Activated T-helper 1 cell treated with anti-CD3 and anti-CD28 coated beads, Interleukin-12 subunit alpha, Interleukin-12 subunit beta, Interleukin-2, Interleukin-4 antibody, amounts not matched to agents 30 ng/mL and 10 ng/mL and 1 ng/mL, durations not matched to agents 14 hours and 24 hours and 36 hours (primary cell): ENCODE measurements around the gene CCM2. TPM values are rescaled to one million over a fixed set of nuclear protein-coding genes. Genes with fewer than 3 reads are reported as not detected.

Experiments
- DNase-seq: peaks from one replicate; pipeline ENCODE4 v3.0.0; 2021; ENCODE audit warnings: low spot score
- H3K27ac Mint-ChIP-seq: one replicate; pipeline ENCODE4 v1.8.0; 2021; ENCODE audit warnings: mild to moderate bottlenecking, mixed read lengths
- H3K27me3 Mint-ChIP-seq: one replicate; pipeline ENCODE4 v1.8.0; 2022; ENCODE audit warnings: mild to moderate bottlenecking, moderate library complexity, mixed read lengths; ENCODE audit not compliant: insufficient read depth
- H3K36me3 Mint-ChIP-seq: one replicate; pipeline ENCODE4 v1.8.0; 2021; ENCODE audit warnings: low read depth, mixed read lengths
- H3K4me1 Mint-ChIP-seq: one replicate; pipeline ENCODE4 v1.8.0; 2021; ENCODE audit warnings: low read depth, mixed read lengths
- H3K4me3 Mint-ChIP-seq: one replicate; pipeline ENCODE4 v1.8.0; 2021; ENCODE audit warnings: mild to moderate bottlenecking, moderate library complexity, mixed read lengths
- H3K9me3 Mint-ChIP-seq: one replicate; pipeline ENCODE4 v1.8.0; 2021; ENCODE audit warnings: mixed read lengths
- intact Hi-C: fragments of 100-400 bp; cut with micrococcal nuclease; formaldehyde crosslinking; loops from one replicate; pipeline ENCODE4 v1.15.1; 2024
- total RNA-seq: library from RNA; stranded (reverse); gene quantifications from 2 replicates; pipeline ENCODE4 v1.2.3, GENCODE V29; 2022

Gene CCM2
- total RNA-seq, result 59.2 and 65.5 TPM in 2 replicates

DNA sequence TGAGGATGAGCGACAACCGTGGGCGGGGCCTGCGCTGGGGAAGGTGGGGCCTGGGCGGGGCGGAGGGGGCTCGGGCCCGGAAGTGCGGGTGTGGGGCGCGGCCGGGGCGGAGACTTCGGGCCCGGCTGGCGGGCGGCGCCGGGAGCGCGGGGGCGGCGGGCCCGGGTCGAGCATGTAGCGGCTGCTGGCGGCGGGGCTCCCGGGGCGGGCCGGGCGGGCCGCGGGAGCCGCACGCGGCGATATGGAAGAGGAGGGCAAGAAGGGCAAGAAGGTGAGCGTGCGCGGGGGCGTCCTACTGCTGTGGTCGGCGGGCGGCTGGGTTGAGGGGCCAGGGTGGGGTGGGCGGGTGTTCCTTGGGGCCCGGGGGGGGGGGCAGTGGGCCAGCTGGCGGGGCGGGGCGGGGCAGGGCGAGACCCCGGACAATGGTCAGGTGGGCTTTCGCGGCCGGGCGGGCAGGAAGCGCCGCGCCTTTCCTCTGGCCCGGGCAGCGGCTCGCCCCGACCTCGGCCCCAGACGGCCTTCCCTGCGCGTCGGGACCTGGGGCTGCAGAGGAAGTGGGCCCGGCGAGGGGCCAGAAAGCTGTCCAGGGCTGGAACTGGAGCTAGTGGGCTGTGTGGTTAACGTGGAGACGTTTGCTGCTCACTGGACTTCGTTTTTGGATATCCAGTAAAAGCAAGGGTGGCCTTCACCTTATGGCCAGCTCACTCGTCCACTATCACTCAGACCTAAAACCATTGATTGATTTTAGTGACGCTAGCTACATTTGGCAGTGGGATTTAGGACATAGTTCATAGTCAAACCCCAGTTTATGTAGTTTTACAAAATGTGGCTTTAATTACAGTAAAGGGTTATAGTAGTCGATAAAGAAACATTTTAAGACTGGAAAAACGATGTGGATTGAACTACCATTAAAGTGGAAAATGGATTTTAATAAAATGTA is at the start of gene CCM2:
TSS of gene CCM2 (plus strand) at position 109 of the 940 bp plus-strand sequence. CDS start at position 242, 133 bp downstream.
- H3K4me1 Mint-ChIP-seq, result peaks cover 58% of the 10 kb centered on the region
- DNase-seq, result no peak

DNA sequence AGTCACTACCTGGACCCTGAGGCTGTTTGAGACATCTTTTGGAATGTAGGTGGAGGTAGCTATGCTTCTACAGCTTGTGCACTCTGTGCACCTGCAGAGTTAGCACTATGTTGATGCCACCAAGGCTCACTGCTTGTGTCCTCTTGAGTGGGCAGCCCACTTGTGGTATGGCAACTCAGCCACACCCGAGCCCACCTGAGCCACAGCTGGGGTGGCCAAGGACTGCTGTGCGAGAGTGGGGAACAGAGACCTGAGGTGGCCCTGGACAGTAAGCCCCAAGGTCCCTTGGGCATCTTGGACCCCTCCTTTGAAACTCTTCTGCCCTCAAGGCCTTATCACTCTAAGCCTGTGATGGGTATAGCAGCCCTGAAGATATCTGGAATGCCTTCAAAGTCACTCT is 46.8 kb upstream of the CCM2 start:
- H3K27ac Mint-ChIP-seq, result no peak overlapping the region
- no peak for DNase-seq
- intact Hi-C loops, result no loop called here
- H3K4me3 Mint-ChIP-seq, result no peak overlapping the region
- H3K4me1 Mint-ChIP-seq, result no peaks in the 10 kb centered on the region
- peaks cover 27% of the 10 kb centered on the region for H3K27me3 Mint-ChIP-seq
- H3K9me3 Mint-ChIP-seq, result no peaks in the 10 kb centered on the region
- no peaks in the 10 kb centered on the region for H3K36me3 Mint-ChIP-seq

More for the DNA sequence above, at the start of gene CCM2:
- peak within 1 kb of the TSS; percentile 93 for H3K27ac Mint-ChIP-seq
- H3K4me3 Mint-ChIP-seq, result peak within 1 kb of the TSS; percentile 91
- H3K36me3 Mint-ChIP-seq, result peaks cover 12% of the 10 kb centered on the region
- no peaks in the 10 kb centered on the region for H3K27me3 Mint-ChIP-seq
- no peaks in the 10 kb centered on the region for H3K9me3 Mint-ChIP-seq
- intact Hi-C loops, result loop anchor here (1.0 kb wide), 4 partner anchors 21 to 136 kb away; partner anchors contain the start of gene PURB

DNA sequence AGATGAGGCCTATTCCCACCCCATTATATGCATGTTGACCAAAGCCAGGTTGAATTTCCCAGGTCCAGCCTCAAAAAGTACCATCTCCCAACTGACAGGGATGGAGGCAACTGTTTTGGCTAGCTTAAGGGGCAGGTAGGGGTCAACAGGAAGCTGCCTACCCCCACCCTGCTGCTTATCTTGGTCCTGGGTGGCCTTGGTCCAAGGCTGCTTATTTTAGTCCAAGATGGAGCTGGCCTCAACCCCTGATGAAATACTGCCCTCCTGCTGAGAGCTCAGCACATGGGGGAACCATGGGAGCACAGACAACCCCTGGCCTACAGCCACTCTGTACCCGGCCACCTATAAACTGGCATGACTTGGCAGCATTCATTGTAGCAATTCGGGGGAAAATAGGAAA is 44.3 kb upstream of the CCM2 start:
- Mint-ChIP-seq H3K36me3 (no peaks in the 10 kb centered on the region), H3K9me3 (no peaks in the 10 kb centered on the region), H3K4me1 (peaks cover 12% of the 10 kb centered on the region), H3K27ac (no peak overlapping the region), H3K4me3 (no peak overlapping the region), H3K27me3 (peaks cover 6% of the 10 kb centered on the region)
- intact Hi-C loops, result no loop called here
- DNase-seq, result no peak

DNA sequence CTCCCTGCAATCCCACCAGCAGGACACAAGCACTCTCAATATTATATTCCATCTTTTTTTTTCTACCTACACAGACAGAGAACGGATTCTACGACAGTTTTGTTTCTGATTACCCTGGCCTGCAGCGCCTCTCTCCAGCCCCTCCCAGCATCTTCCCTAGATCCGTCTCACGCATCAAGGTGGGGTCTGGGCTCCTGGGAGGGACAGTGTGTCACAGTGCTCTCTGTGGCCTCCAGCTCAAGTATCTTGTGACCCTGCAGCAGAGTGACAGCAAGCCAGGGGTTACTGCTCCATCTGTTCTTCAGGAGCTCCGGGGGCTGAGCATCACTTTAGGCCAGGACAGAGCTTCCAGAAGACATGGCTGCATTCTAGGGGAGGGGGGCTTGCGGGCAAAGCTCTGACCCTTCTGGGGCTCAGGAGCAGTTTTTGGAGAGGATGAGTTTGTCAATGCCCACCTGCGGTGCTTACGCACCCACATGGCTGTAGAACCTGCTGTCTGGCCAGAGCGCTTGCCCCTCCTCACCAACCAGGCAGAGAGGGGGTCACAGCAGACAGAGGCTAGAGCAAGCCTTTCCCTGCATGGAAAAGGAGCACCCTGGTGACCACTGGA is 43.7 kb upstream of the CCM2 start:
- Mint-ChIP-seq H3K4me3 (no peak overlapping the region), H3K36me3 (no peaks in the 10 kb centered on the region), H3K9me3 (no peaks in the 10 kb centered on the region), H3K4me1 (peaks cover 12% of the 10 kb centered on the region), H3K27ac (no peak overlapping the region), H3K27me3 (peaks cover 3% of the 10 kb centered on the region)
- intact Hi-C loops, result no loop called here
- DNase-seq, result no peak

DNA sequence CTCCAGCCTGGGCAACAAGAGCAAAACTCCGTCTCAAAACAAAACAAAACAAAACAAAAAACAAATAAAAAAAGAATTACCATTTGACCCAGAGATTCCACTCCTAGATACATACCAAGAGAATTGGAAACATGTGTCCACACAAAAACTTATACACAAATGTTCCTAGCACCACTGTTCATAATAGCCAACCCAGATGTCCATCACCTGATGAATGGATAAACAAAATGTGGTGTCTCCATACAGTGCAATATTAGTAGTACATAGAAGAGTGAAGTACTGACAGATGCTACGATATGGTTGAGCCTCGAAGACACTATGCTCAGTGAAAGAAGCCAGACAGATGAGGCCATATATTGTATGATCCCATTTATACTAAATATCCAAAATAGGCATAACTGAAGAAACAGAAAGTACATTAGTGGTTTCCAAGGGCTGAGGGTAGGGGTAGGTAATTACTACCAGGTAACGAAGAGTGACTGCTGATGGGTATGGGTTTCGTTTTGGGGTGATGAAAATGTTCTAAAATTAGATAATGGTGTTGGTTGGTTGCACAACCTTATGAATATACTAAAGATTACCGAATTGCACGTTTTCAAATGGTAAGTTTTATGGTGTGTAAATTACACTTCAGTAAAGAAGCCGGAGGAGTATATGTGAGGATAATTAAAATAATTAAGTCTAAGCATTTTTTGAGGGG is 41.2 kb upstream of the CCM2 start:
- no peaks in the 10 kb centered on the region for H3K9me3 Mint-ChIP-seq
- intact Hi-C loops, result no loop called here
- peaks cover 12% of the 10 kb centered on the region for H3K4me1 Mint-ChIP-seq
- peak overlapping the region; percentile 3 for H3K27ac Mint-ChIP-seq
- no peaks in the 10 kb centered on the region for H3K27me3 Mint-ChIP-seq
- peaks cover 2% of the 10 kb centered on the region for H3K36me3 Mint-ChIP-seq
- H3K4me3 Mint-ChIP-seq, result no peak overlapping the region
- DNase-seq, result no peak

DNA sequence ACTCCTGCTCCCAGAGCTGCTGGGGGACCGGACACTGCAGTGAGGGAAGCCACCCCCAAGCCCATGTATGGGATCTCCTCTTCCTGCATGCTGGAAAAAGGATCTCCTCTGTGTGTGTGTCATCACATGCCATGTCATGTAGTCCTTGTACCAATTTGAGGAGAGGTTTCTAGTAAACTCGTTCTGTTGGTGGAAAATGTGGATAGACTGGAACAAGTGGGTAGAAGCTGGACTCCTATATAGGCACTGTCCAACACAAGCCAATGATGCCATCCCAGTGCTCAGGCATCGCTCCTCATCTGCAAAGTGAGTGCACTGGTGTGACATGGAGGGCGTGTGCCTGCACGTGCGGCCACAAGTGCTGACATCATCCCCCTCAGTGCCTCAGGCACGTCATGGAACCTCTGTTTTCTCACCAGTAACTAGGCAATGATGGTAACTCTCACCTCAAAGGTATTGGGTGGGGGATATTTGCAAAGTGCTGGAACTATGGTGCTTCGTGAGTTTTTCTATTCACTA is 40.5 kb upstream of the CCM2 start:
- H3K4me3 Mint-ChIP-seq, result no peak overlapping the region
- intact Hi-C loops, result no loop called here
- no peaks in the 10 kb centered on the region for H3K27me3 Mint-ChIP-seq
- no peaks in the 10 kb centered on the region for H3K9me3 Mint-ChIP-seq
- peaks cover 2% of the 10 kb centered on the region for H3K36me3 Mint-ChIP-seq
- H3K4me1 Mint-ChIP-seq, result peaks cover 12% of the 10 kb centered on the region
- no peak overlapping the region for H3K27ac Mint-ChIP-seq
- DNase-seq, result no peak

DNA sequence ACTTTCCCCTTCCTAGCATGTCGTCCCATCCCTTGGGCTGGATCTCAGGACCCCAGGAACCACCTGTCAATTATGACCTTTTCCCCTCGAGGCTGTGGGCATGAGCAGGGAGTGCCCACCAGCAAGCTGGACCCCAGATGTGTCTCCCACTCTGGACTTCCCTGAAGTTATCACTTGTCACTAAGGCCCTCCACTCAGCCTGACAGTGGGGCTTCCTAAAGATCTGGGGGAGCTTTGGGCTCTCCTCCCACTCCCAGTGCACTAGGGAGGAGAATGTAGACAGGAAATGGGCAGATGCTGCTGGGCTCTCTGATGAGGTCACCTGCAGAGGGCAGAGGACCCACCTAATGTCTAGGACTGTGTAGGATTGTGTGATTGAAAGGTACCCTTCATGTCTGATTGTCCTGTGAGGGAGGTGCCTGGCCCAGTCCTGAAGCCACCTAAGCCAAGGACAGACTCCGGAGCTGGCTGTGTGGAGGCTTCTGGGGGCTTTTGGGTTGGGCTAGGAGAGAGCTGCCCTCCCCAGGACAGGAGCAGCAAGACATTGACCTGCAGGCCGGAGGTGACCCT is 39.9 kb upstream of the CCM2 start:
- Mint-ChIP-seq H3K4me1 (peaks cover 12% of the 10 kb centered on the region), H3K27ac (peak overlapping the region; percentile 83), H3K27me3 (no peaks in the 10 kb centered on the region), H3K36me3 (peaks cover 4% of the 10 kb centered on the region), H3K9me3 (no peaks in the 10 kb centered on the region), H3K4me3 (no peak overlapping the region)
- intact Hi-C loops, result no loop called here
- no peak for DNase-seq

DNA sequence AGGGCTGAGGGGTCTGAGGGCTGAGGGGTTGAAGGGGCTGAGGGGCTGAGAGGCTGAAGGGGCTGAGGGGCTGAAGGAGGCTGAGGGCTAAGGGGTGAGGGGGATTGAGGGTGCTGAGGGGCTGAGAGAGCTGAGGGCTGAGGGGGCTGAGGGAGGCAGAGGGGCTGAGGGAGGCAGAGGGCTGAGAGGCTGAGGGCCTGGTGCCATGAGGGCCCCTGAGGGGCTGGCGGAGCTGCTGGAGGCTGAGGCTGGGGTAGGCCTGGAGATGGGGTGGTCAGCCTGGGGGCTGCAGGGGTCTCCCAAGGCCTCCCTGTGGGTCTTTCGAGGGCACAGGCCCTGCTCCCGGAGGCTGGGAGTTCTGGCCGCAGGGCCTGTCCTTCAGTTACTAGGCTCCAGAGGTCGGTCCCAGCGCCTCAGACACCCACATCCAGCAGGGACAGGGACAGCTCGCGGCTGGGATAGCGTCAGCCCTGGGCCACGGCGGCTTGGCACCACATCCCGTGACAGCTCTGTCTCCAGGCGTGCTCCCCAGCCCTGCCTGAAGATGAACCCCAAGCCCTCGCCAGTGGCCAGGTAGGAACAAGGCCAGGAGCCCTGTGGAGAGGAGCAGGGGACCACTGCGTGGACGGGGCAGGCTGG is 38.0 kb upstream of the CCM2 start:
- Mint-ChIP-seq H3K4me3 (no peak overlapping the region), H3K4me1 (peaks cover 12% of the 10 kb centered on the region), H3K27me3 (no peaks in the 10 kb centered on the region), H3K9me3 (no peaks in the 10 kb centered on the region), H3K36me3 (peaks cover 11% of the 10 kb centered on the region), H3K27ac (no peak overlapping the region)
- DNase-seq, result no peak
- intact Hi-C loops, result no loop called here

DNA sequence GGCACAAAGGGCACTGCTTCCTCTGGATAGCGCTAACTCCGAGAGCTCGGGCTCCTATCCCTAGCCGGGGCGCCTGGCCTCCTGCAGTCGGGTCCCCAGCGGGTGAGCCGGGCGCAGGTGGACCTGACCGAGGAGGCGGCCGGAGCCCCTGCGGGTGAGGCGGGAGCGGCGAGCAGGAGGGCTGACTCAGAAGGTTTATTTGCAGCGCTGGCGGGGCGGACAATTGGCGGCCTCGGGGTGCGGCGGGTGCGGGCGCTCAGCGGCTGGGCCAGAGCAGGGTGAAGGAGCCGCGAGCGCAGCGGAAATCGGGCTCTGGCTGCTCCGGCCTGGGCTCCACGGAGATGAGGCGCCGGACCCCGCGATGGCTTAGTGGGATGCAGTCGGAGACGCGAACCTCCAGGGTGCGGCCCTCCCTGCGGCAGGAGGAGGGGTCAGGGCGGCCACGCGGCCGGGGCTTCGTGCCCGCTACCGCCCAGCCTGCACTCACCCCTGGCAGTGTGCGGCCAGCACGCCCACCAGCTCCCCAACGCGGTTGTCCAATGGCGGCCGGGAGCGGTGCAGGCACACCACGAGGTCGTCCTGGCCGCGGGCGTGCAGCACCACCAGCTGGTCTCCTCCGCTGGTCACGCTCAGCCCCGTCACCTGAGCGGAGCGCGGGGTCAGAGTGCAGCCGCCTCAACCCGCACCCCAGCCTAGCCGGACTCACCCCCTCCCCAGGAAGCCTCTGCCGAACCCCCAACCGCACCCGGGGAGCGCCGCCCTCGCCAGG is 37.3 kb upstream of the CCM2 start:
- Mint-ChIP-seq H3K27me3 (no peaks in the 10 kb centered on the region), H3K4me3 (no peak overlapping the region), H3K9me3 (no peaks in the 10 kb centered on the region), H3K4me1 (peaks cover 12% of the 10 kb centered on the region), H3K27ac (no peak overlapping the region), H3K36me3 (peaks cover 15% of the 10 kb centered on the region)
- intact Hi-C loops, result no loop called here
- DNase-seq, result no peak

DNA sequence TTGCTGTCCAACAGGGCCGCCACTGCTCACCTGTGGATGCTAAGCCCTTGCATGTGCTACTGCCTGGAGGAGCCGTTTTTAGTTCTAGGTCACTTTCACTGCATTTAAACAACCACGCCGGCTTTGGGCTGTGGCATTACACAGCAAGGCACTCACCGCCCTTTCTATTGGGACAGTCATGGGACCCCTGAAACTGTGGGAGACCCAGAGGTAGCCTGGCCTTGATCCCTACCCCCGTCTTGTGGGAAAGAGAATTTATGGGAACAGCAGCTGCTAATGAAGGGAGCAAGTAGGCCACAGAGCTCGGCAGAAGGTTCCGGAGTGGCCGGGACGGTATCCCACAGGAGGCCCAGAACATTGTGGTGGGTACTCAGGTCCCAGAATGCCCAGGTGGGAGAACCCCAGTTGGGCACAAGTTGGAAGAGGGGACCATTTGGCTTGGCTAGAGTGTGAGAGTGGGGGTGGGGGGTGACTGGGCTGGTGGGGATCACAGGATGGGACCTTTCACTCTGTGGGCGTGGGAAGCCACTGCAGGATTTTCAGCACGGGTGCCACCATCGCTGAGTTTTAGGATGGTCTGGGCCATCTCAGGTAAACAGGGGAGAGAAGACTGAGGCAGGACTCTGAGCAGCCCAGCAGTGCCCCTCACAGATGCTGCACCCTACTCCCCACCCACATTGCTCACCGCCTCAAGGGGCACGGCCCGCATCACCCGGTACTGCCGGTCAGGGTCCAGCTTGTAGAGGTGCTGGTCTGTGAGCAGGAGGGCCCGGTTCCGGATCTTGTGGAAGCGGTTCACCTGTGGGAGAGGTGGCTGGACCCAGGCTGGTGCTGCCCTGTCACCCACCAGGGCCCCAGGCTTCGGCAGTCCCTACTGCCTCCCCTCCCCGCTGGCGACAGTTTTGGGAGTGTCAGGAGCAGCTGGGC is 36.4 kb upstream of the CCM2 start:
- peaks cover 22% of the 10 kb centered on the region for H3K36me3 Mint-ChIP-seq
- H3K4me1 Mint-ChIP-seq, result peaks cover 12% of the 10 kb centered on the region
- no peak overlapping the region for H3K27ac Mint-ChIP-seq
- intact Hi-C loops, result no loop called here
- no peaks in the 10 kb centered on the region for H3K27me3 Mint-ChIP-seq
- H3K9me3 Mint-ChIP-seq, result no peaks in the 10 kb centered on the region
- DNase-seq, result no peak
- no peak overlapping the region for H3K4me3 Mint-ChIP-seq

DNA sequence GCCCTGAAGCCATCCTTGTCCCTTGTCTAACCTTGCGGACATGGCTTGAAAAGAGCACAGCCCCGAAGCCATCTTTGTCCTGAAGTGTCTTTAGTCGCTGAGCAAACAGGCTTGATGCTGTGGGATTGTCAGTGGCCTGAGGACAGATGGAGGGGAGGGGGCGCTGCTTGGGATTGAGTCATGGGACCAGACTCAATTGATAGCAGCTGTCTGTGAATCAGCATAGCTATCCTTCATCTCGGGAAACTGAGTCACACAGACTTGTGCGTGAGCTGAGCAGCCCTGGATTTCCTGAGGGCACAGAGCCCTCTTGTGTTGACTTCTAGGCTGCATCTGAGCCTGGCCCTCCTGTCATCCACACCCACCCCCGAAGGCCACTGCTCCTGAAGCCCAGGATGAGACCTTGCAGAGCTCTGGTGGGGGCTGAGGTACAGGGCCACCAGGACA is 35.6 kb upstream of the CCM2 start:
- no peaks in the 10 kb centered on the region for H3K9me3 Mint-ChIP-seq
- no peak for DNase-seq
- intact Hi-C loops, result no loop called here
- no peak overlapping the region for H3K4me3 Mint-ChIP-seq
- no peak overlapping the region for H3K27ac Mint-ChIP-seq
- H3K4me1 Mint-ChIP-seq, result peaks cover 6% of the 10 kb centered on the region
- no peaks in the 10 kb centered on the region for H3K27me3 Mint-ChIP-seq
- peaks cover 24% of the 10 kb centered on the region for H3K36me3 Mint-ChIP-seq
